Hepatocyte (in vitro differentiated cells): ENCODE results near the gene LLPH. TPM values are rescaled to one million over a fixed set of nuclear protein-coding genes. Genes with fewer than 3 reads are reported as not detected.

ENCODE experiments used
- DNase-seq: peaks from one replicate; pipeline ENCODE4 v3.0.0-alpha.2; 2016; ENCODE audit warnings: low spot score
- H2AFZ ChIP-seq: fragments of 200-600 bp; sonication (generic); 2 replicates; pipeline ENCODE4 v1.6.0; 2016; ENCODE audit warnings: antibody characterized with exemption, mild to moderate bottlenecking
- H3K27ac ChIP-seq: fragments of 200-600 bp; sonication (generic); 2 replicates; pipeline ENCODE4 v1.5.1; 2016; ENCODE audit warnings: mild to moderate bottlenecking
- H3K27me3 ChIP-seq: fragments of 200-600 bp; sonication (generic); 2 replicates; pipeline ENCODE4 v1.6.1; 2016
- H3K36me3 ChIP-seq: fragments of 200-600 bp; sonication (generic); replicated peaks from 2 replicates; pipeline ENCODE4 v1.5.1; 2016; ENCODE audit warnings: low read depth; ENCODE audit not compliant: insufficient read depth
- H3K4me1 ChIP-seq: fragments of 200-600 bp; sonication (generic); 2 replicates; pipeline ENCODE4 v1.5.1; 2016; ENCODE audit warnings: mild to moderate bottlenecking, moderate library complexity; ENCODE audit not compliant: insufficient read depth
- H3K4me2 ChIP-seq: fragments of 200-600 bp; sonication (generic); 2 replicates; pipeline ENCODE4 v1.6.0; 2016
- H3K4me3 ChIP-seq: fragments of 200-600 bp; sonication (generic); 2 replicates; pipeline ENCODE4 v1.5.1; 2016; ENCODE audit warnings: mild to moderate bottlenecking
- H3K79me2 ChIP-seq: fragments of 200-600 bp; sonication (generic); 2 replicates; pipeline ENCODE4 v1.6.0; 2017; ENCODE audit warnings: mild to moderate bottlenecking
- H3K9me2 ChIP-seq: fragments of 200-600 bp; sonication (generic); replicated peaks from 2 replicates; pipeline ENCODE4 v1.6.0; 2017; ENCODE audit warnings: mild to moderate bottlenecking; ENCODE audit not compliant: insufficient read depth
- H3K9me3 ChIP-seq: fragments of 200-600 bp; sonication (generic); 2 replicates; pipeline ENCODE4 v1.5.1; 2016; ENCODE audit warnings: low read depth, mild to moderate bottlenecking
- H4K20me1 ChIP-seq: fragments of 200-600 bp; sonication (generic); 2 replicates; pipeline ENCODE4 v1.6.0; 2016; ENCODE audit warnings: mild to moderate bottlenecking; ENCODE audit not compliant: insufficient read depth, poor library complexity, severe bottlenecking
- EZH2 ChIP-seq: fragments of 200-600 bp; sonication (generic); IDR thresholded peaks from 2 replicates; pipeline ENCODE4 v1.6.1; 2016; ENCODE audit warnings: antibody characterized with exemption, mild to moderate bottlenecking, borderline replicate concordance
- EZH2phosphoT487 ChIP-seq: fragments of 200-600 bp; sonication (generic); IDR thresholded peaks from one replicate; pipeline ENCODE4 v1.6.1; 2018; ENCODE audit warnings: antibody characterized with exemption, mild to moderate bottlenecking, low read depth, moderate library complexity; ENCODE audit not compliant: unreplicated experiment, severe bottlenecking
- WGBS: methylation state at CpG from one replicate; pipeline ENCODE4 v1.1.6; 2016; ENCODE audit warnings: low lambda C conversion rate; ENCODE audit errors: missing lambda C conversion rate; 5-methylcytosine and 5-hydroxymethylcytosine counted together
- polyA plus RNA-seq: library from polyadenylated mRNA; unstranded; fragments of >200 nt; fragmentation: Nextera tagmentation; extraction: Ambion mirVana; gene quantifications from 2 replicates; pipeline ENCODE4 v1.2.1, GENCODE V29; 2016
- total RNA-seq: library from RNA; depleted of rRNA; stranded (reverse); fragments of >200 nt; gene quantifications from 2 replicates; pipeline ENCODE4 v1.2.3, GENCODE V29; 2014
- TF ChIP-seq, protein P1 (sequence below): fragments of 200-600 bp; sonication (generic); IDR thresholded peaks from 2 replicates; pipeline ENCODE4 v1.5.1; 2016; ENCODE audit warnings: antibody characterized with exemption, mild to moderate bottlenecking; ENCODE audit not compliant: poor library complexity

The LLPH gene
- total and polyA plus RNA-seq, 2 experiments from 2014 or later = 17.4 to 41.1 TPM

- no peaks in the 10 kb centered on the region for H3K9me2 ChIP-seq
- peaks cover 2% of the 10 kb centered on the region for H3K79me2 ChIP-seq
- H2AFZ ChIP-seq = no peak overlapping the region
- TF ChIP-seq EZH2phosphoT487 = no peak
- no peak for TF ChIP-seq EZH2
- TF ChIP-seq, protein P1, sequence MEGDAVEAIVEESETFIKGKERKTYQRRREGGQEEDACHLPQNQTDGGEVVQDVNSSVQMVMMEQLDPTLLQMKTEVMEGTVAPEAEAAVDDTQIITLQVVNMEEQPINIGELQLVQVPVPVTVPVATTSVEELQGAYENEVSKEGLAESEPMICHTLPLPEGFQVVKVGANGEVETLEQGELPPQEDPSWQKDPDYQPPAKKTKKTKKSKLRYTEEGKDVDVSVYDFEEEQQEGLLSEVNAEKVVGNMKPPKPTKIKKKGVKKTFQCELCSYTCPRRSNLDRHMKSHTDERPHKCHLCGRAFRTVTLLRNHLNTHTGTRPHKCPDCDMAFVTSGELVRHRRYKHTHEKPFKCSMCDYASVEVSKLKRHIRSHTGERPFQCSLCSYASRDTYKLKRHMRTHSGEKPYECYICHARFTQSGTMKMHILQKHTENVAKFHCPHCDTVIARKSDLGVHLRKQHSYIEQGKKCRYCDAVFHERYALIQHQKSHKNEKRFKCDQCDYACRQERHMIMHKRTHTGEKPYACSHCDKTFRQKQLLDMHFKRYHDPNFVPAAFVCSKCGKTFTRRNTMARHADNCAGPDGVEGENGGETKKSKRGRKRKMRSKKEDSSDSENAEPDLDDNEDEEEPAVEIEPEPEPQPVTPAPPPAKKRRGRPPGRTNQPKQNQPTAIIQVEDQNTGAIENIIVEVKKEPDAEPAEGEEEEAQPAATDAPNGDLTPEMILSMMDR = no peak
- H3K36me3 ChIP-seq = peaks cover 4% of the 10 kb centered on the region
- H3K4me2 ChIP-seq = no peak overlapping the region
- H3K4me1 ChIP-seq = no peaks in the 10 kb centered on the region
- no peak for DNase-seq
- 99% methylated on average over 2 of the region's 2 CpGs for WGBS
- no peak overlapping the region for H3K4me3 ChIP-seq
- no peaks in the 10 kb centered on the region for H3K27me3 ChIP-seq
- no peaks in the 10 kb centered on the region for H4K20me1 ChIP-seq
- peaks cover 17% of the 10 kb centered on the region for H3K9me3 ChIP-seq
- no peak overlapping the region for H3K27ac ChIP-seq
Measured at GRCh38 chr12:66141299-66141698, 10.7 kb upstream of the LLPH start.

DNA sequence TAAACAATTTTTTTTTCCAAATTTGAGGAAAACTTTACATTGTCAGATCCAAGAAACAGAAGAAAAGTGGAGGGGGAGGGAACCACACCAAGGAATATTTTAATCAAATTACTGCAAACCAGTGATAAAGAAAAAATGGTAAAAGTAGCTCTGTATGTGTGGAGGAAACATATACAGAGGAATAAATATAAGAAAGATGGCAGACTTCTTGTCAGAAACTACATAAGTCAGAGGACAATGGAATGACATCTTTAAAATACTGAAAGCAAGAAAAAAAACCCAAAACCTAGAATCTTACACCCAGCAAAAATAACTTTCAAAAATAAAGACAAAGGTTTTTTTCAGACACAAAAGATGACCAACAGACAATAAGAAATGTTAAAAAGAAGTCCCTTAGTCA is 10.2 kb upstream of the LLPH start:
- no peaks in the 10 kb centered on the region for H3K27me3 ChIP-seq
- H3K4me2 ChIP-seq = no peak overlapping the region
- TF ChIP-seq EZH2 (no peak), EZH2phosphoT487 (no peak)
- TF ChIP-seq, protein P1 = no peak
- H3K4me1 ChIP-seq = no peaks in the 10 kb centered on the region
- H3K79me2 ChIP-seq = peaks cover 2% of the 10 kb centered on the region
- H3K9me2 ChIP-seq = no peaks in the 10 kb centered on the region
- no peak overlapping the region for H3K4me3 ChIP-seq
- DNase-seq = no peak
- no peak overlapping the region for H3K27ac ChIP-seq
- peaks cover 17% of the 10 kb centered on the region for H3K9me3 ChIP-seq
- no peaks in the 10 kb centered on the region for H4K20me1 ChIP-seq
- peaks cover 4% of the 10 kb centered on the region for H3K36me3 ChIP-seq
- no peak overlapping the region for H2AFZ ChIP-seq

GRCh38 chr12:66139328-66139727 is 8.8 kb upstream of the LLPH start:
- no peaks in the 10 kb centered on the region for H4K20me1 ChIP-seq
- DNase-seq = no peak
- H2AFZ ChIP-seq = no peak overlapping the region
- TF ChIP-seq EZH2phosphoT487 (no peak), EZH2 (no peak)
- TF ChIP-seq, protein P1 = no peak
- peaks cover 2% of the 10 kb centered on the region for H3K79me2 ChIP-seq
- no peaks in the 10 kb centered on the region for H3K27me3 ChIP-seq
- no peak overlapping the region for H3K4me2 ChIP-seq
- H3K9me2 ChIP-seq = no peaks in the 10 kb centered on the region
- H3K4me3 ChIP-seq = no peak overlapping the region
- WGBS = 96% methylated on average over 2 of the region's 2 CpGs
- peaks cover 17% of the 10 kb centered on the region for H3K9me3 ChIP-seq
- H3K4me1 ChIP-seq = no peaks in the 10 kb centered on the region
- H3K36me3 ChIP-seq = peaks cover 4% of the 10 kb centered on the region
- no peak overlapping the region for H3K27ac ChIP-seq

DNA sequence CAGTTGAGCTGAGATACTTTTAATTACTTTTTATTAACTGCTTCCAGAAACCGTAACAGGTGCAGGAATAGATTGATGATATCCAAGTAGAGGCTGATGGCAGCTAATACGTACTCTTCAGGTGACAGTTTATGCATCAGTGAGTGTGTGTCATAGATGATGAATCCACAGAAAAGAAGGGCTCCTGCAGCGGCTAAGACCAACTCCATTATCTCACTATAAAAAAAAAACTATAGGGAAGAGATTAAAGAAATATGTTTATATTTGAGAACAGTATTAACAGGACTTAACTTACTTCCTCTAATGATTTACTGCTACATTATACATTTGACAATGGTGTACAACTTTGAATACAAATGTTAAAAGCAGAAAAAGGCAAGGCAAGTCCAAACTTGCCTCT is 7.4 kb upstream of the LLPH start:
- Histone ChIP-seq H2AFZ (no peak overlapping the region), H3K4me1 (no peaks in the 10 kb centered on the region), H3K9me3 (peaks cover 17% of the 10 kb centered on the region), H3K79me2 (peaks cover 2% of the 10 kb centered on the region), H3K9me2 (no peaks in the 10 kb centered on the region), H3K4me3 (no peak overlapping the region), H3K27me3 (no peaks in the 10 kb centered on the region), H4K20me1 (no peaks in the 10 kb centered on the region), H3K36me3 (peaks cover 4% of the 10 kb centered on the region), H3K27ac (no peak overlapping the region), H3K4me2 (no peak overlapping the region)
- TF ChIP-seq EZH2 = no peak
- 96% methylated on average over 3 of the region's 3 CpGs for WGBS
- no peak for DNase-seq
